ENCODE data around the gene PPP2R2B.

- TF ChIP-seq YY1 (IDR thresholded peaks at IDR 0.05; ENCODE audit: low read depth) (no peak), CEBPB (IDR thresholded peaks at IDR 0.05) (no peak), RAD21 (IDR thresholded peaks at IDR 0.05; ENCODE audit: low read depth) (no peak), REST (IDR thresholded peaks at IDR 0.05; ENCODE audit: low read depth) (no peak), EP300 (IDR thresholded peaks at IDR 0.05; ENCODE audit: borderline replicate concordance) (no peak), TEAD4 (IDR thresholded peaks at IDR 0.05) (no peak), TAF1 (IDR thresholded peaks at IDR 0.05; ENCODE audit: low read depth) (no peak), EGR1 (IDR thresholded peaks at IDR 0.05) (no peak)
Measured at GRCh38 chr5:146912874-146913273, 34.3 kb upstream of the PPP2R2B start.
